Fibroblast of skin of back (primary cell): ENCODE measurements around the gene ANKRD23.

Experiments used
- DNase-seq: peaks from one replicate; pipeline ENCODE4 v3.0.0-alpha.2; 2013

The ANKRD23 gene

DNA sequence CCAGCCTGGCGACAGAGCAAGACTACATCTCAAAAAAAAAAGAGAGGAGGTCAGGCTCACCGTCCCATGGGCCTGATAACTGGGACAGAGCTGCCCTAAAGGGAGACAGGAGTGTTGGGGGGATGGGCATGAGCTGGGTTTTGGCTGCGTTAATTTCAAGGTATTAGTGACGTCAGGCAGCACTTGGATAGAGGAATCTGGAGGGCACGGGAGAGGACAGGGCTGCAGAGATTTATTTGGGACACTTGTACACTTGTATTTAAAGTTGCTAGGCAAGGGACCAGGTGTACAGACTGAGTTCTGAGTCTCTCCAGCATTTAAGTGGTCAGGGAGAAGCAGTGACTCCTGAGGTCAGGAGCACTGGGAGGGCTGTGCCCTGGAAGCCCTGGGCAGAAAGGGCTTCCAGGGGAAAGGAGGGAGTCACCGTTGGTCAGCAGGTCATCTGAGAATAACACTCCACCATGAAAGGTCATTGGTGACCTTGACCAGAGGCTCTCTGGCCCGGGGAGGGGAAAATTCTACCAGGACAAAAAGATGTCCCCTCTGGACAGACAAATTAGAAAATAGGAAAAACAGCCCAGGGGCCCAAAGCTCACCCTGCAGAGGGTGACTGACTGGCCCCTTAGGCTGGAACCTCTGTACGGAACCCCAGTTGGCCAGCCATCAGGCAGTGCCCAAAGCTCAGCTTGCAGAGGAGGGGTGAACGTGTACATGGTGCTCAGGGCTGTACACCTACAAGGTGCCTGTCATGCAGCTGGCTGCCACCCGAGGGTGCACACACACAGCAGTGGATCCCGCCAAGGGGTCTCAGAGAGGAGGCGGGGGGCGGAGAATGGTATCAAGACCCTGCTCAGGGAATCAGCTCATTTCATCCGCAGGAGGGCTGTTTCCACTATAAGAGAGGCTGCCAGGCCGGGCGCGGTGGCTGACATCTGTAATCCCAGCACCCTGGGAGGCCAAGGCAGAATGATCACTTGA is 50.8 kb downstream of the ANKRD23 start:
- no peak for DNase-seq

DNA sequence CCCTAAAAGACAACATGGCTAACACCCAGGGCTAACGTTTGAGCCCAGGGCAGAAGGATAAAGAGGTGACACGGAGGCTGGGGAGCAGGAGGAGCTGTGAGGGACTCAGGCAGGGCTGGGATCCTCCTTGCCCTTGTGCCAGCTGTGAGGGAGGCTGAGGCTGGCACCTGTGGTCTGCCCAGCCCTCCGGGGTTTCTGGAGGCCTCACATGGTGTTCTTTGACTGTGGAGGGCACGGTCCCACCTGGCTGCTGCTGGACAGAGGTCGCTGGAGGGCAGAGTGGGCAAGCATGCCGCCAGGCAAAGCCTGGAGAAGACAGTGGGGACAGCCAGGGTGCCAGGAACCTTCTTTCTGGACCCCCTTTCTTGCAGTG is 54.6 kb downstream of the ANKRD23 start:
- no peak for DNase-seq

DNA sequence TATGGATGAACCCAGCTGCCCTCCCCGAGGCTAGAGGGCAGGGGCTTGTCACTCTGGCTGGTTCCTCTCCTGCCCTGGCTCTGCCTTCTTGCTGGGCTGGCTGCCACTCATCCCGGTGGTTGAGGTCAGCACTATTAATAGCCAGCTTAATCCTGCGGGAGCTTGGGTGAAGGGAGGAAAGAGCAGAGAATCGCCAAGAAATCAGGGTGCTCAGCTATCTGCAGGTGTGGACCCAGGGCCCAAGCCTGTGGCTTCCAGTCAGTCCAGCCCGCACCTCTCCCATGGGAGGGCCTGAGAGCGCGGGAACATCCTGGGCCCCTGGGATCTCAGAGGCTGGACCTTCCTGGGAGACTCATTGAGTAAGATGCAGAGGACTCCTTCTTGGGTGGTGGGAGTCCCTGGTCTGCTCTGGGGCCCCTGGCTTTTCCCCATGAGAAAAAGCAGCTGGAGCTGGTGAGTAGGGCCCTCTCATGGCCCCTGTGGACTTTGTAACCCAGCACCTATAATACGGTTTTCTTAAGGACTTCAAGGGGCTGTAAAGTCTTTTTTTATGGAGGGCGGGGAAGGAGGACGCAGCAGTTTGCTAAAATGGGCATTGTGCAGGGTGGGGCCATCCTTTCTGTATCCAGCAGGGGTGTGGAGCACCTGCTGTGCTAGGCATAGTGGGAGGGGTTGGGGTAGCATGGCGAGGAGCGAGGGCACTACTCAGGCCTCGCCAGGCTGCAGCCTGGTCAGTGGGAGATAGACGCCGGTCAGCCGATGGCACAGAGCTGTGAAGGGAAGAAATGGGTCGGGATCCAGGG is 55.2 kb downstream of the ANKRD23 start:
- DNase-seq: peak; percentile 46
